GM12892 (cell line): ENCODE data around the gene PIGU. TPM values are rescaled to one million over a fixed set of nuclear protein-coding genes. Genes with fewer than 3 reads are reported as not detected.
"Not testable (repeated sequence)": the region's sequence is repeated elsewhere in the genome, so short reads cannot be mapped to it uniquely, and the experiment has no call there.

Experiments
- DNase-seq: peaks from one replicate; pipeline ENCODE4 v3.0.0; 2011; ENCODE audit not compliant: insufficient read length
- FAIRE-seq: peaks from 2 replicates; lab custom pipeline; 2011; peaks lifted over from hg19 to GRCh38; lab: Jason Lieb, UNC
- POLR2A ChIP-seq: IDR thresholded peaks from 2 replicates; pipeline ENCODE4 v1.6.1; 2011; ENCODE audit warnings: low read depth, low read length, control low read depth
- POLR2AphosphoS5 ChIP-seq: IDR thresholded peaks from 2 replicates; pipeline ENCODE4 v1.6.1; 2011; ENCODE audit warnings: low read depth, low read length, control low read depth
- TAF1 ChIP-seq: IDR thresholded peaks from 2 replicates; pipeline ENCODE4 v1.6.1; 2011; ENCODE audit warnings: low read depth, mild to moderate bottlenecking, control low read depth, low read length, borderline replicate concordance
- polyA plus RNA-seq: library from polyadenylated mRNA; unstranded; fragments of >200 nt; gene quantifications from one replicate; pipeline ENCODE4 v1.2.1, GENCODE V29; 2012; ENCODE audit warnings: missing spikeins, inconsistent platforms; ENCODE audit not compliant: missing spikeins

The PIGU gene
- polyA plus RNA-seq, result 17.4 TPM

DNA sequence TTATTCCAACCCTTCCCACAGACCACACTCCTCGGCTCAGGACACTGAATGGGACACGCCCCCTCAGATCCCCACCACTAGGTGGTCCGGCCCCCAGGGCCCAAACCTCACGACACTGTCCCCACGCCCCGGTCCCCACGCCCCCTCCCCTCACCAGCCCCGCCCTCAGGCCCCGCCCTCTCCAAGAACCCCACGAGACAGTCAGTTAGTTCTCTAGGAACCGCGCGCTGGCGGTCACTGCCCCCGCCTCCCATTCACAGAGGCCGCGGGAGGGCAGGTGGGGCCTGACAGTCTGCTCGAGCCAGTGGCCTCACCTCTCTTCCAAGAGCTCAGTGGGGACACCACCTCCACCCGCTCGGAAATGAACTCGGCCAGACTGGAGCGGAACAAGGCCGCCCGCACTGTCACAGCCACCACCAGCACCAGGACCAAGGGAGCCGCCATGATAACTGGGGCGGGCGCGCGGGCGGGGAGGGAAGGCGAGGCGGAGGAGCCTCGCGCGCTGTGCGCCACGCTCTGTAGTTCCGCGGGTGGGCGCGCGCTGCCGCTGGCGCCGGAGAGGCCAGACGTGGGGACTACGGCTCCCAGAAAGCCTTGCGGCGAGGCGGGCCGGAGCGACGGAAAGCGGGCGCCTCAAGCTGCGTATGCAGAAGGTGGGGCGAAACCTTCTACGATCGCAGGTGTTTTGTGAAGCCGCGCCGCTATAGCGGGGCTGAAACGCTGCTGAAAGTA lies at the start of gene PIGU:
Gene PIGU, minus strand, starts transcription at position 451 of the 732 bp plus-strand sequence. Its CDS starts 7 bp downstream, at position 444.
- peak; percentile 85 for TF ChIP-seq POLR2A
- TF ChIP-seq TAF1, result peak; percentile 73
- TF ChIP-seq POLR2AphosphoS5, result peak; percentile 86
- DNase-seq (peak; percentile 91), FAIRE-seq (peak; percentile 99)

DNA sequence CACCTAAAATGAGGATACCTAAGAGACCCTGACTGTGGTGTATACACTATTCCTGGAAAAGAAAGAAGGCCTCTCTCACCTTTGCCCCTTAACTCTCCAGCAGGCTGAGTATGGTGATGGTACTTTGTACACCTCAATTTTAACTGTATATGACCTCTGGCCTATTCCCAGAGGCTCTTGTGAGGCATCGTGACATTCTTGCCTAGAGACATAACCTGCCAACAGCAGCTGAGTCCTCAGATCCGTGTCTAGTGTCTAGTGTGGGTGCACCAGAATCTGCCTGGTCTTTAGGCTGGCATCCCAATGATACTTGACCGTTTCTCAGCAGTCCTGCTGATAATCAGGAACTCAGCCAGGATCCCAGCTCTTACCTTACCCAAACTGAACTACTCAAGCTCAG lies 47.3 kb upstream of the PIGU start:
- TF ChIP-seq TAF1 (no peak), POLR2A (no peak), POLR2AphosphoS5 (no peak)
- FAIRE-seq (no peak), DNase-seq (no peak)

DNA sequence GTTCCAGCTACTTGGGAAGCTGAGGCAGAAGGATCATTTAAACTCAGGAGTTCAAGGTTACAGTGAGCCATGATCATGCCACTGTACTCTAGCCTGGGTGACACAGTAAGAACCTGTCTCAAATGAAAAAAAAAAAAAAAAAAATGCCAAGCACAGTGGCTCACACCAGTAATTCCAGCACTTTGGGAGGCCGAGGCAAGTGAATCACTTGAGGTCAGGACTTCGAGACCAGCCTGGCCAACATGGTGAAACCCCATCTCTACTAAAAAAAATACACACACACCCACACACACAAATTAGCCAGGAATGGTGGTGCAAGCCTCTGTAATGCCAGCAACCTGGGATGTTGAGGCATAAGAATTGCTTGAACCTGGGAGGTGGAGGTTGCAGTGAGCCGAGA lies 45.7 kb upstream of the PIGU start:
- FAIRE-seq, DNase-seq: not testable (repeated sequence)

GRCh38 chr20:34720266-34720665 lies 43.4 kb upstream of the PIGU start:
- TF ChIP-seq POLR2AphosphoS5 (no peak), POLR2A (no peak), TAF1 (no peak)
- DNase-seq (no peak), FAIRE-seq (no peak)

GRCh38 chr20:34719242-34720017 lies 42.5 kb upstream of the PIGU start:
- DNase-seq, result not testable (repeated sequence)
- peak; percentile 62 for FAIRE-seq

DNA sequence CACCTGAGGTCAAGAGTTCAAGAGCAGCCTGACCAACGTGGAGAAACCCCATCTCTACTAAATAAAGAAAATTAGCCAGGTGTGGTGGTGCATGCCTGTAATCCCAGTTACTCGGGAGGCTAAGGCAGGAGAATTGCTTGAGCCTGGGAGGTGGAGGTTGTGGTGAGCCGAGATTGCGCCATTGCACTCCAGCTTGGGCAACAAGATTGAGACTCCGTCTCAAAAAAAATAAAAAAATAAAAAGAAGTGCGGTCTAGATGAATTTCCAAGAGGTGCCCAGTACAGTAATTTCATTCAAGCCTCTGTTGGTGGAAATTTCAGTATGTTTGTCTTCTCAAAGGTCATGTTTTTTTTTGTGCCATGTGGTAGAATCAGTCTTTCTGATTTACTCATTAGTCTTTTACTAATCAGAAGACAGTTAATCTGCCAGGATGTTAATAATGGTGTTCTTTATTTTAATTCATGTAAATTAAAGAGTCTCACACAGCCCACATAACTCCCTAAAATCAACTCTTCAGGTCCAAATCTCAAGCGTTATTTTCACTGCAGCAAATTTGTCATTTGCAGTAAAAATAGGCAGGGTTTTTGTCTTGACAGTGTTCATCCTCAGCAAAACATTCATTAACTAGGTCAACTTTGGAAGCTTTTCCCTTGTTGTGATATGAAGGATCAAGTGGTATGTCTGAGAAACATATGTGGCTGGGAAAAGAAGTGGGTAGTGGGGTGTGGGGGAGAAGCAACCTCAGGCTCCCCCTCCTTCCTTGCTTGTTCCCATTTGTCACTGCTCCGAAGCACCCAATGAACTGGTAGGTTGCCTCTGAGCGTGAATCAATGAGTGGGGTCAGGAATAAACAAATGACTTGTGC lies 40.6 kb upstream of the PIGU start:
- TF ChIP-seq POLR2AphosphoS5 (no peak), TAF1 (no peak), POLR2A (no peak)
- no peak for DNase-seq

GRCh38 chr20:34716921-34717229 lies 40.0 kb upstream of the PIGU start:
- no peak for FAIRE-seq
- DNase-seq, result no peak
- TF ChIP-seq POLR2A, result no peak
- no peak for TF ChIP-seq TAF1
- no peak for TF ChIP-seq POLR2AphosphoS5

More for the DNA sequence above, 40.6 kb upstream of the PIGU start:
- FAIRE-seq, result no peak

- TF ChIP-seq TAF1 (no peak), POLR2A (no peak), POLR2AphosphoS5 (no peak)
- no peak for DNase-seq
- FAIRE-seq, result no peak
Observed at GRCh38 chr20:34715384-34715783, 38.5 kb upstream of the PIGU start.

- DNase-seq, FAIRE-seq: not testable (repeated sequence)
Observed at GRCh38 chr20:34713944-34714515, 37.1 kb upstream of the PIGU start.

DNA sequence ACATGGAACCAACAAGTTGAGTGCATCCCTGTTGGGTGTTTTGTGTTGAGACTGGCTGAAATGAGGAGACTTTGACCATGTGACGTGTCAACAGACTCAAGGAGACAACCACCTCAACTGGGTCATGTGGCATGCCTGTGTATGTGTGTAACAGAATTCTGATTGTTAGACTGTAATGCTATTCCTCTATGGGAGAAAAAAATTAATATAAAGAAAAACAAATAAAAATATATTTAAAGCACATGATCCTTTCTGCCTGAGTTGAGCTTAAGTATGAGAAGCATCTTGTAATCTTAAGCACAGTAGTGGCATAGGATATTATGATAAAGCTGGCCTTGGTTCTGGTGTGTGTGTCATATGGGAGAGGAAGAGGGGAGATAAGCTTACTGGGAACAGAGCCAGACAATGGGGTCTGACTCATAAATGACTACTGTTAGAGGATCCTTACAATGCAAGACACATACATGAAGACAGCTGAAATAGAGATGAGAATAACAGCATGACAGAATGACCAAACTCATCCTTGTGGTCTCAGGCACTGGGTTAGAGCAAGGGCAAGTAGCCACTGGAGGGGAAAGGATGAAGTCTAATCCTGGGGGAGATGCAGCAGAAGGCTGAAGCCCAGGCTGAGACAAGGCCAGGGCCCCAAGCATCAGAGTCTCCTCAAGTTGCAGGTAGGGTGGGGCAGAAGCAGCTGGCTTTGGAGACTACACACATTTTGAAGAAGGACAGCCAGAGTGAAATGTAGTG lies 36.5 kb upstream of the PIGU start:
- DNase-seq, result no peak
- no peak for FAIRE-seq
- TF ChIP-seq POLR2A (no peak), POLR2AphosphoS5 (no peak), TAF1 (no peak)
